Activated naive CD8-positive, alpha-beta T cell treated with anti-CD3 and anti-CD28 coated beads for 36 hours (primary cell): ENCODE measurements around the gene NFATC2. TPM values are rescaled to one million over a fixed set of nuclear protein-coding genes. Genes with fewer than 3 reads are reported as not detected.

Source experiments
- DNase-seq: peaks from one replicate; pipeline ENCODE4 v3.0.0; 2021
- H3K27ac Mint-ChIP-seq: one replicate; pipeline ENCODE4 v1.8.0; 2022; ENCODE audit warnings: mild to moderate bottlenecking, moderate library complexity, mixed read lengths
- H3K27me3 Mint-ChIP-seq: one replicate; pipeline ENCODE4 v1.8.0; 2022; ENCODE audit warnings: mild to moderate bottlenecking, mixed read lengths
- H3K36me3 Mint-ChIP-seq: one replicate; pipeline ENCODE4 v1.8.0; 2021; ENCODE audit warnings: mild to moderate bottlenecking, mixed read lengths
- H3K4me1 Mint-ChIP-seq: one replicate; pipeline ENCODE4 v1.8.0; 2021; ENCODE audit warnings: mixed read lengths
- H3K4me3 Mint-ChIP-seq: one replicate; pipeline ENCODE4 v1.8.0; 2022; ENCODE audit warnings: mild to moderate bottlenecking, moderate library complexity, mixed read lengths
- H3K9me3 Mint-ChIP-seq: one replicate; pipeline ENCODE4 v1.8.0; 2022; ENCODE audit warnings: mixed read lengths
- total RNA-seq, 2 experiments: library from RNA; stranded (reverse); gene quantifications; one replicate each; pipeline ENCODE4 v1.2.3, GENCODE V29; 2021

NFATC2 gene
- total RNA-seq, 2 experiments from 2014 or later, result 31.0 to 31.7 TPM

DNA sequence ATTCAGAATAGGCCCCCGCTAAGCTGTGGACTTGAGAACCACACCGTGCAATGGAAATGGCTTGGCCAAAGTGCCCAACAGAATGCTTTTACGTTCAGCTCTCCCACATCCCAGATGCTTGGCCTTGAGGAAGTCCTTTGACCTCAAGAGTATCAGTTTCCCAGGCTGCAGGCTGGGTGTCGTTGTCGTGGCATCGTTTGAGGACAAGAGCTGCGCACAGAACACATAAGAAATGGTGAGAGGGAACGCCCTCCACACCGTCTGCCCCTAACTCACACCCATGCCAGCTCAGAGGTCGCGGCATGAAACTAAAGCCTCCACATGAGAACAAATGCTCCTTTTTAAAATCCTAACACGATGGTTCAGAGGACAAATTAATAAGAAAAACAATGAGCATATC, 37.0 kb downstream of the NFATC2 start:
- H3K4me1 Mint-ChIP-seq, result peaks cover 35% of the 10 kb centered on the region
- H3K4me3 Mint-ChIP-seq, result no peak overlapping the region
- no peaks in the 10 kb centered on the region for H3K9me3 Mint-ChIP-seq
- H3K36me3 Mint-ChIP-seq, result peaks cover 30% of the 10 kb centered on the region
- H3K27ac Mint-ChIP-seq, result no peak overlapping the region
- DNase-seq, result no peak
- no peaks in the 10 kb centered on the region for H3K27me3 Mint-ChIP-seq

DNA sequence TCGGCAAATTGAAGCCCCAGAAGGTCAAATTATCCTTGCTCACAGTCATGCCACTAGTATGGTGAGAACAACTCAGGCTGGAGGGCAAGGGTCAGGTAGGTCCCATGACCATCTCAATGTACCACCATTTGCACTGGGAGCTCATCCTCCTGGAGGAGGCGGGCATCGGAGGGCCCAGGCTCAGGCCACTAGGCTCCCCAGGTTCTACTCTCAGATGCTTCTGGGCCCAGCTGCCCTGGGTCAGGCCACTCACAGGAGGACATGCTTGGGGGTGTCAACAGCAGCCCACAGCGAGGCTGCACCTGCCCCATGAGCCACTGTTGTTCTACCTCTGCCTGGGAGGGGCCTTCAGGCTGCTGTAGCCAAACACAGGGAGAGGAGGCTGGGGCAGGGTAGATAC, 39.1 kb downstream of the NFATC2 start:
- peaks cover 40% of the 10 kb centered on the region for H3K36me3 Mint-ChIP-seq
- no peak overlapping the region for H3K4me3 Mint-ChIP-seq

DNA sequence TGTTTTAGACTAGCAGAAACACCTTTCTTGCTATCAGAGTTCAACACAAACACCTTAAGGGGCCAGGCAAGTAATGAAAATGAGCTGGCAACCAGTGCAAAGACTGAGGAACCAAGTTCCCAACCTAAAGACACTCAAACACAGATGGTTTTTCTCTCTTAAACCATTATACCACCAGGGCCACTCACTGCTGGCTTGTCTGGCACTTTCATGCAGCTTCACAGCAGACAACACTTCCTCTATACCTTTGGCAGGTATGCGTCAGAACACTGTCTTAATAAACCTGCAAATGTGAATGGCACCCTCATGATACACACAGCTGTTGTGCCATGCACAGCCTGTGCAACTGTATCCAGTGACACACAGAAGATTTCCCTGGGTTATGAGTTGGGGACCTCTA, 41.6 kb downstream of the NFATC2 start:
- H3K4me1 Mint-ChIP-seq, result peaks cover 69% of the 10 kb centered on the region
- H3K36me3 Mint-ChIP-seq, result peaks cover 59% of the 10 kb centered on the region
- no peak overlapping the region for H3K4me3 Mint-ChIP-seq
- peaks cover 6% of the 10 kb centered on the region for H3K9me3 Mint-ChIP-seq
- H3K27me3 Mint-ChIP-seq, result no peaks in the 10 kb centered on the region
- peak overlapping the region; percentile 47 for H3K27ac Mint-ChIP-seq
- DNase-seq, result no peak

More for the DNA sequence above, 39.1 kb downstream of the NFATC2 start:
- Mint-ChIP-seq H3K9me3 (peaks cover 3% of the 10 kb centered on the region), H3K4me1 (peaks cover 48% of the 10 kb centered on the region), H3K27me3 (no peaks in the 10 kb centered on the region), H3K27ac (peak overlapping the region; percentile 38)
- no peak for DNase-seq

- Mint-ChIP-seq H3K27me3 (no peaks in the 10 kb centered on the region), H3K9me3 (peaks cover 6% of the 10 kb centered on the region), H3K36me3 (peaks cover 61% of the 10 kb centered on the region), H3K4me3 (no peak overlapping the region), H3K27ac (peak overlapping the region; percentile 97), H3K4me1 (peaks cover 72% of the 10 kb centered on the region)
- peak; percentile 55 for DNase-seq
These were observed 42.2 kb downstream of the NFATC2 start for GRCh38 chr20:51500311-51500710.

GRCh38 chr20:51498765-51499540, 43.6 kb downstream of the NFATC2 start:
- DNase-seq, result no peak
- Mint-ChIP-seq H3K27me3 (no peaks in the 10 kb centered on the region), H3K4me1 (peaks cover 81% of the 10 kb centered on the region), H3K27ac (peak overlapping the region; percentile 97), H3K36me3 (peaks cover 62% of the 10 kb centered on the region), H3K9me3 (peaks cover 6% of the 10 kb centered on the region), H3K4me3 (peak overlapping the region; percentile 42)

DNA sequence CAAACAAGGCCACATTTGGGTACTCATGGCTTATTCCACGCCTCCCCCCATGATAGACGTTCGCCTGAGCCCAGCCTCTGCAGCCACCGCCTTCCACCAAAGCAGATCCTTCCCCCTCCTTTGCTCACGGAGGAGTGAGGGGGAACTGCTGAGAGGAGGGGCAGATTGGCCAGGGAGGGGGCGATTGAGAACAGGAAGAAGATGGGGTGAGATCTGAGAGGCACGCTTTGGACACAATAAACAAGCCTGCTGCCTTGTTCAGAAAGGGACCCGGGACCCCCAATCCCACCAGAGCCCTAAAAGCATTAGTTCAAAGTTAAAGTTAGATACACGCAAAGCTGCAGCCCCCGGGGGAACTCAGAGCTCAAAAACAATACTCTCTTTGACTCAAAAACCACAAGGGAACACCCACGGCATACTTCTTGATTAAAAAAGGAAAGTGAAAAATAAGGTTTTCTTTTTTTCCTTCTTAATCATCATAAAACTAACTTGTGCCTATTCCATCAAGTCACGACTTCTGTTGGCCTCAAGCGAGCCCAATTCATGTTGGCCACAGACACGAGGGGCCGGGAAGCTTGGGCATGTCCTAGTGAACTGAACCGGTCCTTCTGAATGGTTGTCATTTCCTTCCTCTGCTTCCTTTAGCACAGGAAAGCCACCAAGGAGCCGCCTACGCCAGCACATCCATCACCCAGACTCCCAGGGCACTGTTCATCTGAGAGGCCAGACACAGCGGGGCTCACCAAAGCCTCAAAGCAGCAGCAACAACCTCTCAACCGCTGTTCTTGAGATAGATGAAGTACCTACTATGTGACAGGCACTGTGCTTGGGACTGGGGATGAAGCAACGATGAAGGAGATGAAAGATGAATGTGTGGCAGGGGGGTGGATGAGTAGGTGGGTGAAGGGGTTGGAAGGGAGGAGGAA, 44.7 kb downstream of the NFATC2 start:
- peak overlapping the region; percentile 42 for H3K4me3 Mint-ChIP-seq
- H3K4me1 Mint-ChIP-seq, result peaks cover 86% of the 10 kb centered on the region
- peaks cover 72% of the 10 kb centered on the region for H3K36me3 Mint-ChIP-seq
- H3K27ac Mint-ChIP-seq, result peak overlapping the region; percentile 97
- H3K27me3 Mint-ChIP-seq, result no peaks in the 10 kb centered on the region
- peak; percentile 65 for DNase-seq
- peaks cover 6% of the 10 kb centered on the region for H3K9me3 Mint-ChIP-seq

DNA sequence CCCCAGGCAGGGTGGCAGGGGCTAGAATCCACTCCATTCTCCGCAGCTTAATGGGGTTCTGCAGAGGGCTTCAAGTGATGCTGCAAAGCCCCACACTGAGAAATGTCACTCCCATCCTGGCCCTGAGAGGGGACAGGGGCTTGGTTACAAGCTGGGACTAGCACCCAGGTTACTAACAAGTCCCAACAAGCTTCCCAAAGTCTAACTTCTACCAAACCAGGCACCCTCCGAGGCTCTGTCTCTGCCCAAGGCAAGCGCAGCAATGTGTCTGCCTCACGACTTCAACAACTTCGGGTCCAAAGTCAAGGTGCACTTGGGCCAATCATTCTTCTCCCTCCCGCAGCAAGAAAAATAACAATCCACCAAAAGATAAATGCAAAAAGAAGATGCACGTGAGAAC, 45.6 kb downstream of the NFATC2 start:
- H3K36me3 Mint-ChIP-seq, result peaks cover 75% of the 10 kb centered on the region
- H3K27ac Mint-ChIP-seq, result peak overlapping the region; percentile 97
- H3K4me1 Mint-ChIP-seq, result peaks cover 85% of the 10 kb centered on the region
- DNase-seq, result no peak
- H3K27me3 Mint-ChIP-seq, result no peaks in the 10 kb centered on the region
- H3K4me3 Mint-ChIP-seq, result peak overlapping the region; percentile 42
- H3K9me3 Mint-ChIP-seq, result peaks cover 6% of the 10 kb centered on the region

- DNase-seq, result no peak
- H3K36me3 Mint-ChIP-seq, result peaks cover 79% of the 10 kb centered on the region
- peak overlapping the region; percentile 30 for H3K4me3 Mint-ChIP-seq
- peaks cover 6% of the 10 kb centered on the region for H3K9me3 Mint-ChIP-seq
- H3K27me3 Mint-ChIP-seq, result no peaks in the 10 kb centered on the region
- peak overlapping the region; percentile 97 for H3K27ac Mint-ChIP-seq
- peaks cover 87% of the 10 kb centered on the region for H3K4me1 Mint-ChIP-seq
These were observed 46.5 kb downstream of the NFATC2 start for GRCh38 chr20:51495921-51496545.

DNA sequence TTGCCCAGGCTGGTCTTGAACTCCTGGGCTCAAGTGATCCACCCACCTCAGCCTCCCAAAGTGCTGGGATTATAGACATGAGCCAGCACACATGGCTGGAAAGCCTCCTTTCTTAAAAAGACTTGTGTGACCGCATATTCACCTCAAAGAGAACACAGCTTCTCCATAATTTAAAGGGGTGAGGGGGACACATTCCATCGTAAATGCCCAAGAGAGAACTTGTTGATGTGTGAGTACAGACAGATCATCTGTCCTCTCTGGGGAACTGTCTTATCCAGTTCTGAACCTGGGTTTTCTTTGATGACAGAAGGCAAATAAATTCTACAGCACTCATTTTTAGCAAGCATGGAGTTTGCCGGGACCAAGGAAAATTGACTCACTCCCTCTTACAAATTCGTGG, 47.2 kb downstream of the NFATC2 start:
- Mint-ChIP-seq H3K27ac (peak overlapping the region; percentile 97), H3K4me3 (peak overlapping the region; percentile 60), H3K9me3 (peaks cover 6% of the 10 kb centered on the region), H3K36me3 (peaks cover 83% of the 10 kb centered on the region), H3K27me3 (no peaks in the 10 kb centered on the region), H3K4me1 (peaks cover 89% of the 10 kb centered on the region)
- no peak for DNase-seq

GRCh38 chr20:51494241-51495110, 48.0 kb downstream of the NFATC2 start:
- Mint-ChIP-seq H3K27ac (peak overlapping the region; percentile 97), H3K4me1 (peaks cover 88% of the 10 kb centered on the region), H3K4me3 (peak overlapping the region; percentile 60), H3K36me3 (peaks cover 82% of the 10 kb centered on the region), H3K9me3 (peaks cover 6% of the 10 kb centered on the region), H3K27me3 (no peaks in the 10 kb centered on the region)
- DNase-seq, result peak; percentile 49

DNA sequence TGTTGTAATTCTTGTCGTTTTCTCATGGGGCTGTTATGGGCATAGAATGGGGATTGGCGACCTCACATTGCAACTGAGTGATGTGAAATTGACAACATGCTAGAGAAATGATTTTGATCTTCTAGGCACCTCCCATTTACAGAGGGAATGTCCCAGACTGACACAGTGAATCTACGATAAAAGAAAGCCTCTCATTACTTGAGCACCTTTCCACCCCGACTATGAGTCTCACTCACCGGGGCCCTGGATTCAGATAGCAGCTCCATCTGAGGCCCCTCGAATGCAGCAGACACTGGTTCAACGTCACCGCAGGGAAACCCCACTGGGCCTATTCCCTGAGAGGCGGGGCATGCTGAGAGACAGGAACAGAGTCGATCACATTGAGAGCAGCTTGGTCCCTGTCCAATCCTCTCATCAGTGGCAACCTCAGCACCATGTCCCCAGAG, 49.1 kb downstream of the NFATC2 start:
- no peaks in the 10 kb centered on the region for H3K27me3 Mint-ChIP-seq
- H3K9me3 Mint-ChIP-seq, result peaks cover 2% of the 10 kb centered on the region
- peaks cover 82% of the 10 kb centered on the region for H3K36me3 Mint-ChIP-seq
- DNase-seq, result no peak
- peaks cover 87% of the 10 kb centered on the region for H3K4me1 Mint-ChIP-seq
- H3K27ac Mint-ChIP-seq, result peak overlapping the region; percentile 97
- H3K4me3 Mint-ChIP-seq, result no peak overlapping the region

DNA sequence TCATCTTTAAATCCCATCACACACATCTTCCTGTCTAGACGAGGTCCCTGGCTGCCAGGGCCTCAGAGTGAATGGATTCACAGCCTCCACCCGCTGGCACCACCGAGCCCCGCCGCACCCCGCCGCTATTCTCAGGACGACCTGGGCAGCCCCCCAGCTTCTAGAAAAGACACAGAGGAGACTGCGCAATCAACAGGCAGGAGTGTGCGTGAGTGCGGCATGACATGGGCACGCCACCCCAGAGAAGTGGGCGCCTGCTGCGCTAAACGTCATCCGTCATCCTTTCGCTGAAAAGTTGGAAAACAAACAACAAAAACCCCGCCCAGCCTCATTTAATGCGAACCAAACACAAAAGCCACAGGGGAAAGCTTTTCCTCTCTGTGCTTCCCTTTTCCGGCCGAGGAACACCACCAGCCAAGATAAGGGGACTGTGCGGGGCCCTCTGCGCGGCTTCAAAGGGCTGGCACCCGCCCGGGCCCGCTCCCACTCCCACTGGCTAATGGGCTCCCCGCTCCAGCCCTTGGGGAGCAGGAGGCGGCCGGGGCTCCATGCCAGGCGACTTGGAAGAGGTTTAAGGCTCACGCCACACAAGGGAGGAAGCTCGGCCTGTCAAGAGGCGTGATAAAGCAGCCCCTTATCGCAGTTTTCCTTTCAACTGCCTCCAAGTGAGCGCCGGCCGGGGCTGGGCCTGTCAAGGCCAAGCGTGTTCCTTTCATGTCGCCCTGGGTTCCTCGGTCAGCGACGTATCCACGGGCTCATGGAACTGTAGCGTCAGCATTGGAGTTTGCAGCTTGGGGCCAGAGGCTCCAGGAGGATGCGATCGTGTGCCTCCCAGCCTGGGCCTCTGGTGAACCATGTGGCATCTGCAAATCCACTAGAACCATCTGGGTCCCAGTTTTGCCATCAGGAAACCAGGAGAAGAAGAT, 50.1 kb downstream of the NFATC2 start:
- no peaks in the 10 kb centered on the region for H3K9me3 Mint-ChIP-seq
- no peak for DNase-seq
- H3K27me3 Mint-ChIP-seq, result no peaks in the 10 kb centered on the region
- H3K4me1 Mint-ChIP-seq, result peaks cover 88% of the 10 kb centered on the region
- H3K36me3 Mint-ChIP-seq, result peaks cover 84% of the 10 kb centered on the region
- H3K4me3 Mint-ChIP-seq, result no peak overlapping the region
- peak overlapping the region; percentile 70 for H3K27ac Mint-ChIP-seq

- peaks cover 79% of the 10 kb centered on the region for H3K36me3 Mint-ChIP-seq
- peak overlapping the region; percentile 20 for H3K27ac Mint-ChIP-seq
- no peak for DNase-seq
These were observed 51.1 kb downstream of the NFATC2 start for GRCh38 chr20:51491393-51491792.

More at GRCh38 chr20:51491393-51491792, 51.1 kb downstream of the NFATC2 start:
- no peaks in the 10 kb centered on the region for H3K9me3 Mint-ChIP-seq
- no peaks in the 10 kb centered on the region for H3K27me3 Mint-ChIP-seq
- H3K4me1 Mint-ChIP-seq, result peaks cover 78% of the 10 kb centered on the region
- H3K4me3 Mint-ChIP-seq, result no peak overlapping the region
